HG02610 (cell line): ENCODE results near the gene ABL1.
"Not testable (repeated sequence)": the region's sequence is repeated elsewhere in the genome, so short reads cannot be mapped to it uniquely, and the experiment has no call there.

Source experiments
- ATAC-seq: cut with Tn5 transposase; IDR thresholded peaks from one replicate; pipeline ENCODE4 v1.9.1; 2021; ENCODE audit warnings: mild to moderate bottlenecking, moderate library complexity; ENCODE audit not compliant: unreplicated experiment

The ABL1 gene

DNA sequence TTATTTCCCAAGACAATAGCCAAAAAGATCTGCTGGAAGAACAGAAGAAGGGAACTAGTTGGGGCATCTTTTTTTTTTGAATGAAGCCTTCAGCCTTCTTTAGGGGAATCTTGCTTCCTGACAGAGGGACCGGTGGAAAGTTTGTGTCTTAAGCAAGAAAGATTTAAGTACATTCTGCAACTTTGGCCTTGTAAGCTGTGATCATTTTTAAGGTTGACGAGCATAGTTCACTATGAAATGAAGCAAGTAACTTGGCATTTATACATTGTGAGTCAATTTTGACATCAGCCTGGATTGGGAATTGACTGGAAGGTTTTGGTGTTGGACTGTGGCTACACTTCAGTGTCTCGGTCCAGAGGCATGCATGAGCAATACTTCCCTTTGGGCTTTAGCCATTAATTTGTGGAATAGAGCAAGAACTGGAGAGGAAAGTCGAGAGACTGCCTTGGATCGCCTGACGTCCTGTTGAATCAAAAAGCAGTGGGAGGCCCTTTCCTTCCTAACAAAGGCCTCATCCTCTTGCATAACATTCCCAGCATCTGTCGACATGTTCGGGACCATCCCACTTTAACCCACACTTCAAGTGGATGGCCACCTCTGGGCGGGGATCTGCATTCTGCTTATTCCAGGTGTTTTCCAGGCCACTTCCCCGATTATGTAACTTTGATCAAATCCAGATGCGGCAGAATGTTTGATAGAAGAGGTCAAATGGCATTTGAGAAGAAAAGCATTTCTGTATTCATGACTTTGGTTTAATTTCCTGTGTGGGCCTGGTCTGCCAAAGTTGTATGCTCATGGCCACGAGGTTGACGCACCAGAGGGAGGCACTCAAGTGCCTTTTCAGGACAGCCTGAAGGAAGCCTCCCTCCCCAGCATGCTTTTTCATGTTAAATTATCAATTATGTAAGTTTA, 12.5 kb downstream of the ABL1 start:
- no peak for ATAC-seq

DNA sequence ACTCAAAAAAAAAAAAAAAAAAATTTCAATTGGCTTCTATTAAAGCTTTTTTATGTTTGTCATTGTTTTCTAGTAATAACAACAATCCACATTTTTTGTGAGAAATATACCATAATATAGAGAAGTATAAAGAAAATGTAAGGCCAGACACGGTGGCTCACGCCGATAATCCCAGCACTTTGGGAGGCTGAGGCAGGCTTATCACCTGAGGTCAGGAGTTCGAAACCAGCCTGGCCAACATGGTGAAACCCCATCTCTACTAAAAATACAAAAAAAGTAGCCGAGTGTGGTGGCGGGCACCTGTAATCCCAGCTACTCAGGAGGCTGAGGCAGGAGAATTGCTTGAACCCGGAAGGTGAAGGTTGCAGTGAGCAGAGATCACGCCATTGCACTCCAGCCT, 13.5 kb downstream of the ABL1 start:
- ATAC-seq, result not testable (repeated sequence)

DNA sequence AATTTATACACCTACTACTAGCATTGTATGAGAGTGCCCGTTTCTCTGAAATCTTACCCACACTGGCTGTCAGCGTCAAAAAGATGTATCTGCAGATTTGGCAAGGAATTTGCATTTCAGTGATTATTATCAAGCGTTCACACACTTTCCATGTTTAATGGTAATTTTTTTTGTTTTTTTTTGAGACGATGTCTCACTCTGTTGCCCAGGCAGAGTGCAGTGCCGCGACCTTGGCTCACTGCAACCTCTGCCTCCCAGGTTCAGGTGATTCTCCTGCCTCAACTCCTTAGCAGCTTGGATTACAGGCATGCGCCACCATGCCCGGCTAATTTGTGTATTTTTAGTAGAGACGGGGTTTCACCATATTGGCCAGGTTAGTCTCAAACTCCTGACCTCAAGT, 14.3 kb downstream of the ABL1 start:
- ATAC-seq, result no peak

DNA sequence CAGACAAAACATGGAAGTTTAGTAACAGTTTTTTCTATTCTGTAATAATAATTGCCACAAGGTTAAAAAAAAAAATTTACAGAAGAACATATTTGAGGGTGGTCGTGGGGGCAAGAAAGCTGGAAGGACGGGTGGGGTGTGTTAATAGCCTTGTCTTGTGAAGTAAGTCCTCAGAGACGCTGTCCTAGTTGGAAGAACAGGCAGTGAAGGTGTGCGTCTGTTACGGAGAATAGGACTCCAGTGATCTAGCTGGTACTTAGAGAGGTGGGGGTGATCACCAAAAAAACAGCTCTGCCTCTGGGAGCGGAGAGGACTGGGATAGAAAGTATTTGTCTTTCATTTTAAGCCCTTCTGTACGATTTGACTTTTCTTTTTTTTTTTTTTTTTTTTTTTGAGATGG, 17.7 kb downstream of the ABL1 start:
- no peak for ATAC-seq

DNA sequence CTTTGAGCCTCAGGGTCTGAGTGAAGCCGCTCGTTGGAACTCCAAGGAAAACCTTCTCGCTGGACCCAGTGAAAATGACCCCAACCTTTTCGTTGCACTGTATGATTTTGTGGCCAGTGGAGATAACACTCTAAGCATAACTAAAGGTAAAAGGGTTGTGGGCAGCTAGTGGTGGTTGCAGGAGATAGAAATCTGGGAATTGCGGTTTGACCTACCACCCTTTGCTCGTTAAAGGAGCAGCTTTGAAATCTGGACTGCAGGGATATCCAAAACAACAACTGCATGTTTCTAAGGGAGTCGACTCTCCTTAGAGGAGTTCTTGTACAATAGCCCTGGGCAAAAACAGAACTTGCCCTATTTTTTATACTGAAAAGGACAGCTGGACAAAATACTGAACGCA, 19.0 kb downstream of the ABL1 start:
- no peak for ATAC-seq

DNA sequence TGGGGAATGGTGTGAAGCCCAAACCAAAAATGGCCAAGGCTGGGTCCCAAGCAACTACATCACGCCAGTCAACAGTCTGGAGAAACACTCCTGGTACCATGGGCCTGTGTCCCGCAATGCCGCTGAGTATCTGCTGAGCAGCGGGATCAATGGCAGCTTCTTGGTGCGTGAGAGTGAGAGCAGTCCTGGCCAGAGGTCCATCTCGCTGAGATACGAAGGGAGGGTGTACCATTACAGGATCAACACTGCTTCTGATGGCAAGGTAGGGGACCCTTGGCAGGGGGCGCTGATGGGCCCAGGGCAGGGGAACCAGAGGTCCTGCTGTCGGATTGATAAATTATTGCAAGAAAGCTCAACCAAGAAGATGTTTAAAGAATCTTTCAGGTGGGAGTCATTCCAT, 19.8 kb downstream of the ABL1 start:
- ATAC-seq, result no peak

DNA sequence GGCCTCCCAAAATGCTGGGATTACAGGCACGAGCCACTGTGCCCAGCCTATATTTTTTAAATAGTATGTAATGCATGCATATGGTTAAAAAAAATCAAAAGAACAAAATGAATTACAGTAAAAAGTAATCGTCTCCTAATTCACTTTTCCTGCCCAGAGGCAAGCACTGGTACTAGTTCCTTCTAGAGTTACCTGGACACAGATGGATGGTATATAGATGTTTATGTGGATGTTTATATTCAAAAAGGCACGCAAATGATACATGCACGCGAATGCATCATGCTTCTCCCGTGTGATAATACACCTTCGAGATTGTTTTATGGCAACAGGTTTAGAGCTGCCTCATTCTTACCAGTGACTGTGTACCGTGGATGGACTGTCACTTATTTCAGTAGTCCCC, 21.4 kb downstream of the ABL1 start:
- no peak for ATAC-seq

DNA sequence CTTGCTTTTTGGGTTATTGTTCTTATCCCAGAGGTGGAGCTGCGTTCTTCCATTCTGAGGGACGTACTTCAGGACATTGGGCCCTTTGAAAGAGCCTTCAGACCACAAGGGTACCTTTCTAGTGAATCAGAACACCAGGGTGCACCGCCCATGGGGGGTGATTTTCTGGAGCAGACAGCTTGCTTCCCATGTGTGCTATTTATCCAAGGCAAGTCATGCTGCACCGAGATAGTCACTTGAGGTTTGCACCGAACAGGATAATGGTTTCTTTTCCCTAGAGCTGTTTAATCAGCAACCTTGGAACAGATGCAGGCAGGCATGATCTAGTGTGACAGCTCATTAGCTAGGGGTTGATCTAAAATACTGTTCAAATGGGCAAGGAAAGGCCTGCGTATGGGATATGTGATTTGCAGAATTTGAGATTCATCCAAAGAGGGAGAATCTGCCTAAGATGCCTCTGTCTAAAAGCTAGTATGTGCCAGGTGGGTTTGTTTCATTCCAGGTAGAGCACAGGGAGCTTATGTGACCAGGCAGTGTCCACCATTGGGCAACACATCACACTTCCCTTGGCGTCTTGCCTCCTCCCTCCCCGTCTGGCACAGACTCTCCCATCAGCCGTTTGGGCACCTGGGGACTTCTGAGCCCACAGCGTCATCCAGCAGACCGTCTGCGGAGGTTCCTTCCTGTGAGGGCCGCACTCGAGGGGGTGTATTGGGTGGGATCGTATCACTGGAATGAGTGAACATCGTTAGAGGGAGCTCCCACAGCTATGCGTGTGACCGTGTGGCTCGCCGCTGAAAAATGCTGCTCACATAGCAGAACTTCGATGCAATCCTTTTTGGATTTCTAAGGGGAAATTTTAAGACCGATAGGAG, 23.0 kb downstream of the ABL1 start:
- no peak for ATAC-seq

GRCh38 chr9:130858739-130859705, 24.0 kb downstream of the ABL1 start:
- ATAC-seq, result no peak

DNA sequence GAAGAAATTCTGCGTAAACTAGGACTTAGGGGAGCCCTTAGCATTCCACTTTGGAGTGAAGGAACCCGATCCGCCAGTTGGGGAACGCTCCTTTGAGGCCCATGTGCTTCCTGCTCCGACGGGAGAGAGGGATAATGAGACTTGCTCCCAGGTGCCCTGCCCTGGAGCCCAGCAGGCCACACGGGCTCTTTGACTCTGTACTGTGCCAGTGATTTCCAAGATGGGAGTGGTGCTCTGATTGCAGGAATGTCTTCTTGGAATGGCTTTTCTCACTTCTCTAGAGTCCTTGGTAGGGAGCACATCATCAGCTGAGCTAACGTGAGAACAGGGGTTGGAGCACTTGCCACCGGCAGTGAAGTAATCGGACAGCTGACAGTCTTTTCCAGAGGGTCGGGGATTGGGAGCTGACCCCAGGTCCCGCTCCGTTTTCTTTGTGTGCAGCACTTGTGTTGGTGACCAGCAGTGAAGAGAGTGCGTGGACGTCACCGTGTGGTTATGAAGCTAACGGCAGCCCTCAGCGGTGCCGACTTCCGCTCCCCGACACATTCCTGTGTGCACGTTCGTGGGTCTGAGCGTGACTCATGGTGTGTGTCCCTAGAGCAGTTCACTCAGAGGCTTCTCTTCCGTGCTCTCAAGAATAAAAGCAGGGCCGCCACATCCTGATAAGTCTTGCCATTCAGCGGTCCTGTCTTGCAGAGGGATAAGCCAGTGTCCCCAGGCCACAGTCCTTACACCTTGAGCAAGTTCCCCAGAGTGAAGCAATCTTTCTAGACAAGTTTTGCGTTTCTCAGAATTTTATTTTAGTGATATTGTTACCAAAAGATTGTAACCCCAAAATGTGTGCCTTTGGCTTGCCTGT, 25.6 kb downstream of the ABL1 start:
- ATAC-seq, result no peak

- no peak for ATAC-seq
These were observed 26.5 kb downstream of the ABL1 start for GRCh38 chr9:130861372-130862180.

GRCh38 chr9:130862217-130862616, 27.2 kb downstream of the ABL1 start:
- ATAC-seq, result no peak

GRCh38 chr9:130862747-130863146, 27.7 kb downstream of the ABL1 start:
- no peak for ATAC-seq

- ATAC-seq, result no peak
These were observed 29.5 kb downstream of the ABL1 start for GRCh38 chr9:130864541-130864940.

- ATAC-seq, result no peak
These were observed 30.9 kb downstream of the ABL1 start for GRCh38 chr9:130865921-130866320.

DNA sequence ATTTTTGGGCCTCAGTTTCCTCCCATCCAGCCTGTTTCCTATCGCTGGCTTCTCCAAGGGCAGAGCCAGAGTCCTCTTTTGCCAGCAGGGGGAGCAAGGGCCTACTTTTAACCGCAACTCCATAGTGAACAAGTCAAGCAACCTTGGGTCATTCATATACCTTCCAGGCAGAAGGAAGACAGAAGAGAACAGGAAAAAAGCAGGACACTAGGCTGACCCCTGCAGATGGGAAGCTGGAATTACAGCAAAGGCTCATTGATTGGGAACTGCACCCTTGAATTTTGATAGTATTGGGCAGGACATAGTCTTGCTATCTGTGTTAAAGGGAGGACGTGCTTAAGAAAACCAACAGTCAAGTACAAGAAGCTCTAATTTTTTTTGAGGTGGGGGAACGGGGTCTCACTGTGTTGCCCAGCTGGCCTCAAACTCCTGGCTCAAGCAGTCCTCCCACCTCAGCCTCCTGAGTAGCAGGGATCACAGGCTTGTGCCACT, 31.5 kb downstream of the ABL1 start:
- no peak for ATAC-seq

DNA sequence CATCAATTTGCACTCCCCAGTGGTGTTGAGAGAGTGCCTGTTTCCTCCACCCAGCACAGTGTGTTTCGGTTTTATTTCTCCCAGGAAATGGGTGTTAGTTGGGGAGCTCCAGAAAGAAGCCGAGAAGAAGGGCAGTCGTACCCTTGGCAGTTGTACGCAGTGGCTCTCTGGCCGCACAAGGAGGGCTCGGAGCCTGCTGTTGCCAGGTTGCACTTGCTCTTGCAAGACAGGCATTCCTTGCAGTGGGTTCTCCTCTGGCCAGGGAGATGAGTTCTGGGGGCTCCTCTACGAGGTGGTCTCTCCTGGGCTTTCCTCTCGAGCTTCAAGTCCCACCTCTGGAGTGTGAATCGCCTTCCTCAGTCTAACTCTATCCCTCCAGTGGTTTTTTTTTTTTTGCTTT, 32.5 kb downstream of the ABL1 start:
- no peak for ATAC-seq

GRCh38 chr9:130868230-130868629, 33.2 kb downstream of the ABL1 start:
- no peak for ATAC-seq

- no peak for ATAC-seq
These were observed 34.2 kb downstream of the ABL1 start for GRCh38 chr9:130869250-130869649.
